ENCODE results near the gene TTC39C.

DNA sequence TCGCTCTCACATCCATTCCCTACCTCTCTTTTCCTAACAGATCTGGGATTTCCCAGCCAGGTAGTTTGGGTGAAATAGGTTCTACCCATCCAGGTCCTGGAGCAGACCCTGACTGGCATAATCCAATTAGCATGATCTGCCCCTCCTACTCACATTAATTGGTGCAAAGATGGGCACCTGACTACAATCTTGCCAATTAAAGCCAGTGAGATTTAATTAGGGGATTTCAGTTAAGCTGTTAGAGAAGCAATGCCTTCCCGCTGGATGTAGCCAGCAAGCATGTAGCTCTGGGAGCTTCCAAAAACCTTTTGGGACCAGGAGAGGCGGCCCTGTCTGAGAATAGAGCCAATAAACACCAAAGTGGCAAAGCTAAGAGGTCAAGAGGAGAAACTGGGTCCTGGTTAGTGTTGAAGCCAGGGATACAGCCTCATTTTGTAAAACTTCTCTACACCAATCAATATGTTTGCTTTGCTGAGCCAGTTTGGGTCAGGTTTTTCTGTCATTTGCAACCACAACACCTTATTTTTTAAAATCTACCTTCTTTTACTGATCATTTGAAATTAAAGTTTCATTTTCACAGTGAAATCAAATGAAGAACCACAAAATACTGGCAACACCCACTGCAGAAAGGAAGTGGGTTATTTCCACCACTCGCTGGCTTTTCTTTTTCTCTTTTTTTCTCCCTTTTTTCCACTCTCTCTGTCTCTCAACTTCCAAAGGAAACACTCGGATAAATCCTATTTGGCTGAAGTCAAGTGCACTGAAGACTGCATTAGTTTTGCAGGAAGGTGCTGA is 3.2 kb upstream of the TTC39C start:
- TF ChIP-seq RAD21 (conservative IDR thresholded peaks at IDR 0.05 in 1 of 2, IDR thresholded peaks at IDR 0.05 in 1 of 2), result no peak
- TF ChIP-seq POLR2A (IDR thresholded peaks at IDR 0.05; ENCODE audit: low read length), result no peak
- no peak for TF ChIP-seq HOXA7 (CRISPR knock-in tag; IDR thresholded peaks at IDR 0.05)
